Upper lobe of left lung (tissue), 4 donors: ENCODE results near the gene ERC1.

Experiments used
- CTCF ChIP-seq, 6 experiments: fragments of 450-650 bp in 4 of 6; fragments of 200-600 bp in 2 of 6; sonication (generic) in 2 of 6; IDR thresholded peaks; one replicate each; pipeline ENCODE4 v1.5.1; 2016 to 2019; ENCODE audit warnings: antibody characterized with exemption in 6 of 6
- POLR2A ChIP-seq, 4 donors: fragments of 450-650 bp; IDR thresholded peaks; one replicate each; pipeline ENCODE4 v1.5.1; 2016 to 2017; ENCODE audit warnings: antibody characterized with exemption in 4 of 4, mild to moderate bottlenecking in 2 of 4

- TF ChIP-seq CTCF (IDR thresholded peaks at IDR 0.05) (no peak), POLR2A (IDR thresholded peaks at IDR 0.05) (no peak)
Observed at GRCh38 chr12:1071182-1071581, 80.2 kb downstream of the ERC1 start.
